ENCODE measurements around the gene IL16.
"Not testable (repeated sequence)": the region's sequence is repeated elsewhere in the genome, so short reads cannot be mapped to it uniquely, and the experiment has no call there.

IL16 gene

GRCh38 chr15:81330366-81331090, 133.8 kb downstream of the IL16 start:
- no peak overlapping the region for H2AFZ ChIP-seq (ENCODE audit: low read depth, low read length)
- DNase-seq, result no peak
- ATAC-seq (ENCODE audit: insufficient read depth, low read depth), result no peak

GRCh38 chr15:81331141-81331540, 134.5 kb downstream of the IL16 start:
- not testable (repeated sequence) for H3K4me1 ChIP-seq (ENCODE audit: insufficient read depth, low read length); H2AFZ ChIP-seq (ENCODE audit: low read depth, low read length); H3K27me3 ChIP-seq (ENCODE audit: insufficient read depth, low read length, poor library complexity); H3K4me2 ChIP-seq (ENCODE audit: insufficient read depth, low read length); DNase-seq; ATAC-seq (ENCODE audit: insufficient read depth, low read depth); H3K79me2 ChIP-seq (ENCODE audit: insufficient read depth, low read length); H3K4me3 ChIP-seq (ENCODE audit: low read depth in 1 of 2, low read length in 2 of 2); H3K9me3 ChIP-seq (ENCODE audit: insufficient read depth, low read length, severe bottlenecking); H3K36me3 ChIP-seq (ENCODE audit: insufficient read depth, low read length); H3K9ac ChIP-seq (ENCODE audit: low read depth, low read length); H3K27ac ChIP-seq (ENCODE audit: low read length); H4K20me1 ChIP-seq (ENCODE audit: insufficient read depth, low read length)

More at GRCh38 chr15:81330366-81331090, 133.8 kb downstream of the IL16 start:
- H3K4me3 ChIP-seq (ENCODE audit: low read depth in 1 of 2, low read length in 2 of 2), result no peak overlapping the region
- no peaks in the 10 kb centered on the region for H3K4me1 ChIP-seq (ENCODE audit: insufficient read depth, low read length)
- H4K20me1 ChIP-seq (ENCODE audit: insufficient read depth, low read length), result no peaks in the 10 kb centered on the region
- no peaks in the 10 kb centered on the region for H3K36me3 ChIP-seq (ENCODE audit: insufficient read depth, low read length)
- H3K27ac ChIP-seq (ENCODE audit: low read length), result no peak overlapping the region
- no peak overlapping the region for H3K4me2 ChIP-seq (ENCODE audit: insufficient read depth, low read length)
- H3K27me3 ChIP-seq (ENCODE audit: insufficient read depth, low read length, poor library complexity), result no peaks in the 10 kb centered on the region
- H3K79me2 ChIP-seq (ENCODE audit: insufficient read depth, low read length), result no peaks in the 10 kb centered on the region
- no peak overlapping the region for H3K9ac ChIP-seq (ENCODE audit: low read depth, low read length)
- no peaks in the 10 kb centered on the region for H3K9me3 ChIP-seq (ENCODE audit: insufficient read depth, low read length, severe bottlenecking)
- TF ChIP-seq EZH2 (IDR thresholded peaks at IDR 0.05; ENCODE audit: borderline replicate concordance, low read depth, low read length, severe bottlenecking) (no peak), CTCF (IDR thresholded peaks at IDR 0.05; ENCODE audit: borderline replicate concordance, extremely low read depth, low read length, poor library complexity, severe bottlenecking) (no peak)

- no peak for ATAC-seq (ENCODE audit: insufficient read depth, low read depth)
- no peaks in the 10 kb centered on the region for H3K79me2 ChIP-seq (ENCODE audit: insufficient read depth, low read length)
- TF ChIP-seq EZH2 (IDR thresholded peaks at IDR 0.05; ENCODE audit: borderline replicate concordance, low read depth, low read length, severe bottlenecking) (no peak), CTCF (IDR thresholded peaks at IDR 0.05; ENCODE audit: borderline replicate concordance, extremely low read depth, low read length, poor library complexity, severe bottlenecking) (no peak)
- H3K36me3 ChIP-seq (ENCODE audit: insufficient read depth, low read length), result no peaks in the 10 kb centered on the region
- no peak overlapping the region for H3K4me3 ChIP-seq (ENCODE audit: low read depth in 1 of 2, low read length in 2 of 2)
- H3K4me1 ChIP-seq (ENCODE audit: insufficient read depth, low read length), result no peaks in the 10 kb centered on the region
- H3K27me3 ChIP-seq (ENCODE audit: insufficient read depth, low read length, poor library complexity), result no peaks in the 10 kb centered on the region
- H2AFZ ChIP-seq (ENCODE audit: low read depth, low read length), result no peak overlapping the region
- no peaks in the 10 kb centered on the region for H4K20me1 ChIP-seq (ENCODE audit: insufficient read depth, low read length)
- H3K9me3 ChIP-seq (ENCODE audit: insufficient read depth, low read length, severe bottlenecking), result no peaks in the 10 kb centered on the region
- no peak overlapping the region for H3K9ac ChIP-seq (ENCODE audit: low read depth, low read length)
- no peak for DNase-seq
- H3K27ac ChIP-seq (ENCODE audit: low read length), result no peak overlapping the region
- H3K4me2 ChIP-seq (ENCODE audit: insufficient read depth, low read length), result no peak overlapping the region
Measured at GRCh38 chr15:81331600-81331999, 134.9 kb downstream of the IL16 start.

- no peak overlapping the region for H3K27ac ChIP-seq (ENCODE audit: low read length)
- no peaks in the 10 kb centered on the region for H3K79me2 ChIP-seq (ENCODE audit: insufficient read depth, low read length)
- no peaks in the 10 kb centered on the region for H4K20me1 ChIP-seq (ENCODE audit: insufficient read depth, low read length)
- H2AFZ ChIP-seq (ENCODE audit: low read depth, low read length), result no peak overlapping the region
- no peaks in the 10 kb centered on the region for H3K27me3 ChIP-seq (ENCODE audit: insufficient read depth, low read length, poor library complexity)
- TF ChIP-seq CTCF (IDR thresholded peaks at IDR 0.05; ENCODE audit: borderline replicate concordance, extremely low read depth, low read length, poor library complexity, severe bottlenecking) (no peak), EZH2 (IDR thresholded peaks at IDR 0.05; ENCODE audit: borderline replicate concordance, low read depth, low read length, severe bottlenecking) (no peak)
- DNase-seq (no peak), ATAC-seq (ENCODE audit: insufficient read depth, low read depth) (no peak)
- no peaks in the 10 kb centered on the region for H3K4me1 ChIP-seq (ENCODE audit: insufficient read depth, low read length)
- no peak overlapping the region for H3K4me2 ChIP-seq (ENCODE audit: insufficient read depth, low read length)
- H3K9me3 ChIP-seq (ENCODE audit: insufficient read depth, low read length, severe bottlenecking), result no peaks in the 10 kb centered on the region
- H3K9ac ChIP-seq (ENCODE audit: low read depth, low read length), result no peak overlapping the region
- no peaks in the 10 kb centered on the region for H3K36me3 ChIP-seq (ENCODE audit: insufficient read depth, low read length)
- no peak overlapping the region for H3K4me3 ChIP-seq (ENCODE audit: low read depth in 1 of 2, low read length in 2 of 2)
Measured at GRCh38 chr15:81332326-81332725, 135.6 kb downstream of the IL16 start.

Data from DND-41 (cell line).